ENCODE measurements around the gene SELENOM.
"Not testable (repeated sequence)": the region's sequence is repeated elsewhere in the genome, so short reads cannot be mapped to it uniquely, and the experiment has no call there.

The SELENOM gene

DNA sequence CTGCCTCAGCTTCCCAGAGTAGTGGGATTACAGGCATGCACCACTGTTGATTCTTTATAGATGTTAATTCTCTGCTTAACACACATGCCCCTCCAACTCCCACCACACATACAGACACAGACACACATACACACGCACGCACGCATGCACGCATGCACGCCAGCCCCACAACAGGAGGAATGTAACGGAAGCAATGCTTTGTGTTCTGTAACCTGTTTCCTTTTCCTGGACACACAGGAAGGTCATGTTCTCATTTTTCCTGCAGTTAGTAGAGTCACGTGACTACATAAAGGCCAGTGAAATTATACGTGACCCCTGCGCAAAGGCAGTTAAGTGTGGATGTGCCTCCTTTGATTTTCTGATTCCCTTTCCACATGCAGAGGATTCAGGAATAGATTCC, 34.2 kb downstream of the SELENOM start:
- DNase-seq: not testable (repeated sequence)

DNA sequence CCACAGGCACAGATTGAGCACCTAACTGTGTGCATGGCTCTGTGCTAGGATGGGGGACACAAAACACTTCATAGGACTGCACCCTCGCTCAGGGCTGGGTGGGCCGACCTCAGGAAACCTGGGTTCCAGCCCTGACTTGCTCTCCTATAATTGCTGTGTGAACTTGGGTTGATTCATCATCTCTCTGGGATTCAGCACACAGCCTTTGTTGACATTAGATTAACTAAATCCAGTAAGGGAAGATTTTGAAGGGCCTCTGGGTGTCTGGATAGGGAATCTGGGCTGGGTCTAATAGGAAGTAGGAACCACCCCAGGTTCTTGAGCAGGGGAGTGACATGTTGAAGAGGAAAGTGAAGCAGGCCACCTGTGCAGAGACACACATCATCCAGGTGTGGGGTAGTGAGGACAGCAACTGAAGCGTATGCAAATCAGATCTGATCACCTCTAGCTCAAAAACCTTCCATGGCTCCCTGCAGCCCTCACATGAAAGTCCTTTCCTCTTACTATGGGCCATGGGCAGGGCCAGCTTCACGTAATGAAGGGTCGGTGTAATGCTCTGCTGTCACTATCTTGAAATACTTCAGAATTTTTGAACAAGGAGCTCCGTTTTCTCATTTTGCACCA, 37.6 kb downstream of the SELENOM start:
- not testable (repeated sequence) for DNase-seq

GRCh38 chr22:31068970-31069369, 38.4 kb downstream of the SELENOM start:
- no peak for DNase-seq

DNA sequence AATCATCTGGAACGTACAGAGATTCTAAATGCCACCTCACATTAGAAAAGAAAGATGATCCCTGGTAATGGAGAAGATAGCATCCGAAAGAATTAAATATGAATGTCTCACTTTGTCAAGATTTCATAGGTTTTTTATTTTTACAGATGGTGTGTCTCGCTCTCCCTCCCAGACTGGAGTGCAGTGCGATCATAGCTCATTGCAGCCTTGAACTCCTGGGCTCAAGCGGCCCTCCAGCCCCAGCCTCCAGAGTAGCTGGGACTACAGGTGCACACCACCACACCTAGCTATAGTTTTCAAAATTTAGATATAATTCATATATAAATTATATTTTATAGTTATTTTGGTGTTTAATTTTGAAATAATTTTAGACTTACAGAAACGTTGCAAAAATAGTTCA, 43.0 kb downstream of the SELENOM start:
- no peak for DNase-seq

- no peak for DNase-seq
Measured at GRCh38 chr22:31062566-31063230, 44.7 kb downstream of the SELENOM start.

- not testable (repeated sequence) for DNase-seq
Measured at GRCh38 chr22:31059663-31060062, 47.7 kb downstream of the SELENOM start.

DNA sequence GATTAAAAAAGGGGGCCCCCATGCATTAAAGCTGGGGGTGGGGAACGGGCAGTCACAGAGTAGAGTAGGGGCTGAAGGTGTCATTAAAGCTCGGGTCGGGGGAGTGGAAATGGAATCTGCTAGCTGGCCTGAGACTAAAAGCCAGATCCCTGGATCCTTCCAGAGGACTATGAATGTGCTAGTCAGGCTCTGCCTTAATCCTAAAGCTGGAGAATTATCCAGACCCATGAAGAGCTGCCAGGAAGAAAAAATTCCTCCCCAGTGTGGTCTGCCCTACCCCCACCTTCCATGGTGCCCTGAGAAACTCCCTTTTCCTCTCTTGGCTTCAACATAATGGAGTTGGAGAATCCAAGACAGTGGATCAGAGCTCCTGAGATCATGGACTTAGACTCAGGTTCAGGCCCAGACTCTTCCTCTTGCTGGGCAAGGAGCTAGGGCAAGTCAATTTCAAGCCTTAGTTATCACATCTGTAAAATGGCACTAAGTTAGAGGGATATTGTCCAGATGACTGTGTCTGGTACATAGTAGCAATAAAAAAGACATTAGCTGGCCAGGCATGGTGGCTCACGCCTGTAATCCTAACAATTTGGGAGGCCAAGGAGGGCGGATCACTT, 50.3 kb downstream of the SELENOM start:
- DNase-seq: no peak

- DNase-seq: no peak
Measured at GRCh38 chr22:31055635-31056159, 51.7 kb downstream of the SELENOM start.

DNA sequence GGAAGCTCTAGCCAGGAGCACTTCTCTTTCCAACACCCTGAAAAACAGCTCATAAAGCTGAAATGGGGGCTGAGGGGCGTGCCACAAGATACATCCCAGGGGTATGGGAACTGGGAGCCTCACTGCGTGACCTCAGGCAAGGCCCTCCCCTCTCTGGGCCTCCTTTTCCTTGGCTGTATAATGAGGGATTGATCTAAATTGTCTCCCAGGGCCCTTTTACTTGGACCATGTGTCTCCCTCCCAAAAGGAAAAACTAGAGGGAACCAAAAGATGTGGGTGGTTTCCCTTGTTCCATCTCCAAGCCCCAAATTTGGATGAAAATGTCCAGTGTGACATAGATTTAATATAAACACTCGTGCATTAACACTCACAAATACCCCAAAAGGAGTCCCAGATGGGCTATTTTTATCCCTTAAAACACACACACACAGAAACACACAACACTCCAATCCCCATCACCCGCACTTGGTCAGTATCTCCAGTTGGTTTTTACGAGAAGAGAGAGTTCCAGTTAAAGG, 52.2 kb downstream of the SELENOM start:
- DNase-seq: no peak
